Activated naive CD4-positive, alpha-beta T cell (primary cell): ENCODE measurements around the gene NOP16.

Experiments used
- DNase-seq, 4 experiments: peaks; one replicate each; lab custom pipeline; 2025; lab: John Stamatoyannopoulos, UW

Gene NOP16

GRCh38 chr5:176386491-176386890, 1.9 kb downstream of the NOP16 start:
- no peak for DNase-seq

- no peak for DNase-seq
Observed at GRCh38 chr5:176384991-176385390, 3.4 kb downstream of the NOP16 start.

- DNase-seq = no peak
Observed at GRCh38 chr5:176384366-176384930, 4.0 kb downstream of the NOP16 start.

GRCh38 chr5:176383961-176384360, 4.4 kb downstream of the NOP16 start:
- no peak for DNase-seq

- no peak for DNase-seq
Observed at GRCh38 chr5:176383248-176383905, 5.0 kb downstream of the NOP16 start.

- DNase-seq = no peak
Observed at GRCh38 chr5:176382721-176383120, 5.7 kb downstream of the NOP16 start.

- no peak for DNase-seq
Observed at GRCh38 chr5:176381979-176382378, 6.4 kb downstream of the NOP16 start.

- DNase-seq = no peak
Observed at GRCh38 chr5:176381423-176381822, 7.0 kb downstream of the NOP16 start.

GRCh38 chr5:176379881-176380280, 8.5 kb downstream of the NOP16 start:
- DNase-seq = no peak

GRCh38 chr5:176373100-176373818, 15.1 kb downstream of the NOP16 start:
- DNase-seq = no peak

- no peak for DNase-seq
Observed at GRCh38 chr5:176371621-176372539, 16.5 kb downstream of the NOP16 start.

GRCh38 chr5:176369934-176370711, 18.3 kb downstream of the NOP16 start:
- no peak for DNase-seq

GRCh38 chr5:176368726-176369125, 19.7 kb downstream of the NOP16 start:
- DNase-seq = no peak

GRCh38 chr5:176366232-176366894, 22.0 kb downstream of the NOP16 start:
- DNase-seq = no peak

GRCh38 chr5:176365351-176366231, 22.8 kb downstream of the NOP16 start, which contains the start of gene ARL10:
TSS of gene ARL10 (plus strand) at chr5:176365487. CDS start at chr5:176365564, 77 bp downstream.
- peak in 3 of 4 experiments; percentile 10 to 30 (median 19) for DNase-seq

GRCh38 chr5:176364765-176365350, 23.5 kb downstream of the NOP16 start:
- peak in 1 of 4 experiments; percentile 15 for DNase-seq

- no peak for DNase-seq
Observed at GRCh38 chr5:176362233-176362490, 26.2 kb downstream of the NOP16 start.

GRCh38 chr5:176361437-176362232, 26.8 kb downstream of the NOP16 start, which contains the start of gene KIAA1191:
TSS of gene KIAA1191 (minus strand) at chr5:176361764. CDS start at chr5:176359508, 2,256 bp downstream.
- DNase-seq = peak; percentile 75 to 92 (median 86)
